ENCODE measurements around the gene IER5L.

The IER5L gene

DNA sequence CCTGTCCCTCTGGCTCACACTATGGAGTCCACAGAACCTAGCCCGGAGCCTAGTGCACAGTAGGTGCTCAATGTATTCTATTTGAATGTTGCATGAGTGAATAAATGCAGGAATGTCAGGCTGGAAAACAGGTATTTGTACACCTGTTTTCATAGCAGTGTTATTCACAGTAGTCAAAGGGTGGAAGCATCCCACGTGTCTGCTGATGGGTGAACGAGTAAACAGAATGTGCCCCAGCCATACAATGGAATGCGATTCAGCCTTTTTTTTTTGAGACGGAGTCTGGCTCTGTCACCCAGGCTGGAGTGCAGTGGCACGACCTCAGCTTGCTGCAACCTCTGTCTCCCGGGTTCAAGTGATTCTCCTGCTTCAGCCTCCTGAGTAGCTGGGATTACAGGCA lies 31.5 kb upstream of the IER5L start:
- no peaks in the 10 kb centered on the region for H3K27me3 ChIP-seq (ENCODE audit: insufficient read depth, poor library complexity, severe bottlenecking)
- no peak overlapping the region for H3K27ac ChIP-seq (replicated peaks)
- TF ChIP-seq, protein P1, sequence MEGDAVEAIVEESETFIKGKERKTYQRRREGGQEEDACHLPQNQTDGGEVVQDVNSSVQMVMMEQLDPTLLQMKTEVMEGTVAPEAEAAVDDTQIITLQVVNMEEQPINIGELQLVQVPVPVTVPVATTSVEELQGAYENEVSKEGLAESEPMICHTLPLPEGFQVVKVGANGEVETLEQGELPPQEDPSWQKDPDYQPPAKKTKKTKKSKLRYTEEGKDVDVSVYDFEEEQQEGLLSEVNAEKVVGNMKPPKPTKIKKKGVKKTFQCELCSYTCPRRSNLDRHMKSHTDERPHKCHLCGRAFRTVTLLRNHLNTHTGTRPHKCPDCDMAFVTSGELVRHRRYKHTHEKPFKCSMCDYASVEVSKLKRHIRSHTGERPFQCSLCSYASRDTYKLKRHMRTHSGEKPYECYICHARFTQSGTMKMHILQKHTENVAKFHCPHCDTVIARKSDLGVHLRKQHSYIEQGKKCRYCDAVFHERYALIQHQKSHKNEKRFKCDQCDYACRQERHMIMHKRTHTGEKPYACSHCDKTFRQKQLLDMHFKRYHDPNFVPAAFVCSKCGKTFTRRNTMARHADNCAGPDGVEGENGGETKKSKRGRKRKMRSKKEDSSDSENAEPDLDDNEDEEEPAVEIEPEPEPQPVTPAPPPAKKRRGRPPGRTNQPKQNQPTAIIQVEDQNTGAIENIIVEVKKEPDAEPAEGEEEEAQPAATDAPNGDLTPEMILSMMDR (IDR thresholded peaks at IDR 0.05; ENCODE audit: insufficient read depth, low read length) = no peak
- TF ChIP-seq SPI1 (IDR thresholded peaks at IDR 0.05; ENCODE audit: borderline replicate concordance, low read depth) (no peak), GABPA (IDR thresholded peaks at IDR 0.05; ENCODE audit: low read depth) (no peak), POLR2AphosphoS5 (IDR thresholded peaks at IDR 0.05; ENCODE audit: low read depth) (no peak)
- TF ChIP-seq, protein P2, sequence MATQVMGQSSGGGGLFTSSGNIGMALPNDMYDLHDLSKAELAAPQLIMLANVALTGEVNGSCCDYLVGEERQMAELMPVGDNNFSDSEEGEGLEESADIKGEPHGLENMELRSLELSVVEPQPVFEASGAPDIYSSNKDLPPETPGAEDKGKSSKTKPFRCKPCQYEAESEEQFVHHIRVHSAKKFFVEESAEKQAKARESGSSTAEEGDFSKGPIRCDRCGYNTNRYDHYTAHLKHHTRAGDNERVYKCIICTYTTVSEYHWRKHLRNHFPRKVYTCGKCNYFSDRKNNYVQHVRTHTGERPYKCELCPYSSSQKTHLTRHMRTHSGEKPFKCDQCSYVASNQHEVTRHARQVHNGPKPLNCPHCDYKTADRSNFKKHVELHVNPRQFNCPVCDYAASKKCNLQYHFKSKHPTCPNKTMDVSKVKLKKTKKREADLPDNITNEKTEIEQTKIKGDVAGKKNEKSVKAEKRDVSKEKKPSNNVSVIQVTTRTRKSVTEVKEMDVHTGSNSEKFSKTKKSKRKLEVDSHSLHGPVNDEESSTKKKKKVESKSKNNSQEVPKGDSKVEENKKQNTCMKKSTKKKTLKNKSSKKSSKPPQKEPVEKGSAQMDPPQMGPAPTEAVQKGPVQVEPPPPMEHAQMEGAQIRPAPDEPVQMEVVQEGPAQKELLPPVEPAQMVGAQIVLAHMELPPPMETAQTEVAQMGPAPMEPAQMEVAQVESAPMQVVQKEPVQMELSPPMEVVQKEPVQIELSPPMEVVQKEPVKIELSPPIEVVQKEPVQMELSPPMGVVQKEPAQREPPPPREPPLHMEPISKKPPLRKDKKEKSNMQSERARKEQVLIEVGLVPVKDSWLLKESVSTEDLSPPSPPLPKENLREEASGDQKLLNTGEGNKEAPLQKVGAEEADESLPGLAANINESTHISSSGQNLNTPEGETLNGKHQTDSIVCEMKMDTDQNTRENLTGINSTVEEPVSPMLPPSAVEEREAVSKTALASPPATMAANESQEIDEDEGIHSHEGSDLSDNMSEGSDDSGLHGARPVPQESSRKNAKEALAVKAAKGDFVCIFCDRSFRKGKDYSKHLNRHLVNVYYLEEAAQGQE (IDR thresholded peaks at IDR 0.05; ENCODE audit: insufficient replicate concordance, low read depth) = no peak
- no peak for DNase-seq (ENCODE audit: low read depth in 1 of 2, low spot score in 1 of 2)
- no peak overlapping the region for H3K4me3 ChIP-seq (replicated peaks; ENCODE audit: insufficient read depth, low read length)

DNA sequence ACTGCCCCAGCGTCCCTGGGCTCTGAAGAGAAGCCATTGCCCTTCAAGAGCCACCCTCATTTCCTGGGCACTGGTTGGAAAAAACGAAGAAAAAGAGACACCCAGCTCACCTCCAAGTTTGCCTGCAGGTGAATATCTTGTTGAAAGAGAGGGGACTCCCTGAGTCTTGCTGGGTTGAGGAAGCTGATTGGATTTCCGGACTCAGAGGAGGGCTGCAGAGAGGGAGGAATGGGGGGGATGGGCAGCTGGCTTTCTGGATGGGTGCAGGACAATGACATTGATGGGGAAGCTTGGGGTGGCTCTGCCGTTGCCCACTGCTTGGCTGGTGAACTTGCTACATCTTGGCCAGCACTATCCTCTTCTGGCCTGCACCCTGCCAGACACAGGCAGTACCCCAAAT lies 31.0 kb upstream of the IER5L start:
- TF ChIP-seq, protein P1 (IDR thresholded peaks at IDR 0.05; ENCODE audit: insufficient read depth, low read length) = no peak
- TF ChIP-seq POLR2AphosphoS5 (IDR thresholded peaks at IDR 0.05; ENCODE audit: low read depth) = no peak
- TF ChIP-seq SPI1 (IDR thresholded peaks at IDR 0.05; ENCODE audit: borderline replicate concordance, low read depth) = no peak
- TF ChIP-seq, protein P2 (IDR thresholded peaks at IDR 0.05; ENCODE audit: insufficient replicate concordance, low read depth) = no peak
- TF ChIP-seq GABPA (IDR thresholded peaks at IDR 0.05; ENCODE audit: low read depth) = no peak
- Histone ChIP-seq H3K27ac (replicated peaks) (no peak overlapping the region), H3K27me3 (ENCODE audit: insufficient read depth, poor library complexity, severe bottlenecking) (no peaks in the 10 kb centered on the region), H3K4me3 (replicated peaks; ENCODE audit: insufficient read depth, low read length) (no peak overlapping the region)
- no peak for DNase-seq (ENCODE audit: low read depth in 1 of 2, low spot score in 1 of 2)

DNA sequence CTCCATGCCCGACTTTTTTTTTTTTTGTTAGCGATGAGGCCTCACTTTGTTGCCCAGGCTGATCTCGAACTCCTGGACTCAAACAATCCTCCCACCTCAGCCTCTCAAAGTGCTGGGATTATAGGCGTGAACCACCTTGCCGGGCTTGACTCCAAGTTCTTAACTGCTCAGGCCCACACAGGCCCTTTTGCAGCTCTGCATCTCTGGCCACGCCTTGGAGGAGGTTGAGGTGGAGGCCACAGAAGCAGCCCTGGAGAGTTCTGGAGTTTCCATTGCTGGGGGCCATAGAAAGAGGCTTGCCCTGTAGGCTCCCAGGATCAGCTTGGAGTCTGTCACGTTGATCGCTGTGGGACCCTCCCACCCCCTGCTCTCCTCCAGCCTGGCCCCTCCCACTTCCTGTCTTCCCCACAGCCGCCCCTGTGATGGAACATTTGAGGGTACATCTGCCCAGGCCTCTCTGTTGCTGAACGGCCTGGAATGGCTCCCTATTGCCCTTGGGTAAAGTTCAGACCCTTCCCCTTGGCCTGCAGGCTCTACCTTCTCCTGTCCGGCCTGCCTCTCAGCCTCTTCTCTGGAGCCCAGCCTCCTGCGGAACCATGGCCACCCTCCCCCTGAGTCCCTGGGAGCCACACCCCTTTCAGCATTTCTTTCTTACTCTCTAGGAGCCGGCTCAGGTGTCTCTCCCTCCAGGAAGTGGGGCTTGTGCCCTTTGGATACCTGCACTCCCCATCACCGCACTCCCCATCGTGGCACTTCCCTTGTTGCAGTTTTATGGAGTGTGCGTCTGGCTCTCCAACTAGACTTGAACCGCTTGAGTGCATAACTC lies 30.4 kb upstream of the IER5L start:
- H3K27me3 ChIP-seq (ENCODE audit: insufficient read depth, poor library complexity, severe bottlenecking) = no peaks in the 10 kb centered on the region
- no peak overlapping the region for H3K4me3 ChIP-seq (replicated peaks; ENCODE audit: insufficient read depth, low read length)
- no peak for DNase-seq (ENCODE audit: low read depth in 1 of 2, low spot score in 1 of 2)
- TF ChIP-seq, protein P2 (IDR thresholded peaks at IDR 0.05; ENCODE audit: insufficient replicate concordance, low read depth) = no peak
- TF ChIP-seq, protein P1 (IDR thresholded peaks at IDR 0.05; ENCODE audit: insufficient read depth, low read length) = no peak
- no peak for TF ChIP-seq GABPA (IDR thresholded peaks at IDR 0.05; ENCODE audit: low read depth)
- no peak for TF ChIP-seq POLR2AphosphoS5 (IDR thresholded peaks at IDR 0.05; ENCODE audit: low read depth)
- no peak for TF ChIP-seq SPI1 (IDR thresholded peaks at IDR 0.05; ENCODE audit: borderline replicate concordance, low read depth)
- H3K27ac ChIP-seq (replicated peaks) = no peak overlapping the region

Data from HL-60 (cell line).